Ascending aorta (tissue), 2 donors: ENCODE measurements around the gene TNIK. TPM values are rescaled to one million over a fixed set of nuclear protein-coding genes. Genes with fewer than 3 reads are reported as not detected.

Source experiments
- DNase-seq, 2 donors: peaks; one replicate each; pipeline ENCODE4 v3.0.0-alpha.2; 2019; ENCODE audit warnings: low spot score in 2 of 2
- H3K27ac ChIP-seq, 2 donors: fragments of 200-600 bp; sonication (generic); one replicate each; pipeline ENCODE4 v1.5.1; 2016 to 2017; ENCODE audit warnings: mild to moderate bottlenecking in 1 of 2
- H3K27me3 ChIP-seq: fragments of 200-600 bp; sonication (generic); one replicate; pipeline ENCODE4 v1.5.1; 2017
- H3K36me3 ChIP-seq, 2 donors: fragments of 200-600 bp; sonication (generic); one replicate each; pipeline ENCODE4 v1.5.1; 2016
- H3K4me1 ChIP-seq, 2 donors: fragments of 200-600 bp; sonication (generic); one replicate each; pipeline ENCODE4 v1.5.1; 2016 to 2017; ENCODE audit warnings: mild to moderate bottlenecking in 1 of 2
- H3K4me3 ChIP-seq, 2 donors: fragments of 200-600 bp; sonication (generic); one replicate each; pipeline ENCODE4 v1.5.1; 2016 to 2017; ENCODE audit warnings: mild to moderate bottlenecking in 1 of 2
- H3K9me3 ChIP-seq, 2 donors: fragments of 200-600 bp; sonication (generic); one replicate each; pipeline ENCODE4 v1.5.1; 2016
- intact Hi-C: fragments of 100-400 bp; cut with DNase I; formaldehyde crosslinking; loops from one replicate; pipeline ENCODE4 v1.15.1; 2023
- total RNA-seq: library from RNA; depleted of rRNA; stranded (reverse); fragments of >200 nt; gene quantifications from one replicate; pipeline ENCODE4 v1.1.0, GENCODE V29; 2016
- TF ChIP-seq, protein P1 (sequence below), 3 experiments: fragments of 200-600 bp in 2 of 3; fragments of 450-650 bp in 1 of 3; sonication (generic) in 2 of 3; IDR thresholded peaks; one replicate each; pipeline ENCODE4 v1.5.1; 2016 to 2019; ENCODE audit warnings: antibody characterized with exemption in 3 of 3, mild to moderate bottlenecking in 1 of 3, moderate library complexity in 1 of 3

Gene TNIK
- total RNA-seq, 1 donor from 2014 or later: 0.75 TPM

GRCh38 chr3:171150945-171151344 is 309.3 kb downstream of the TNIK start:
- no peaks in the 10 kb centered on the region for H3K36me3 ChIP-seq
- intact Hi-C loops: no loop called here
- no peaks in the 10 kb centered on the region for H3K9me3 ChIP-seq
- no peaks in the 10 kb centered on the region for H3K27me3 ChIP-seq
- TF ChIP-seq, protein P1, sequence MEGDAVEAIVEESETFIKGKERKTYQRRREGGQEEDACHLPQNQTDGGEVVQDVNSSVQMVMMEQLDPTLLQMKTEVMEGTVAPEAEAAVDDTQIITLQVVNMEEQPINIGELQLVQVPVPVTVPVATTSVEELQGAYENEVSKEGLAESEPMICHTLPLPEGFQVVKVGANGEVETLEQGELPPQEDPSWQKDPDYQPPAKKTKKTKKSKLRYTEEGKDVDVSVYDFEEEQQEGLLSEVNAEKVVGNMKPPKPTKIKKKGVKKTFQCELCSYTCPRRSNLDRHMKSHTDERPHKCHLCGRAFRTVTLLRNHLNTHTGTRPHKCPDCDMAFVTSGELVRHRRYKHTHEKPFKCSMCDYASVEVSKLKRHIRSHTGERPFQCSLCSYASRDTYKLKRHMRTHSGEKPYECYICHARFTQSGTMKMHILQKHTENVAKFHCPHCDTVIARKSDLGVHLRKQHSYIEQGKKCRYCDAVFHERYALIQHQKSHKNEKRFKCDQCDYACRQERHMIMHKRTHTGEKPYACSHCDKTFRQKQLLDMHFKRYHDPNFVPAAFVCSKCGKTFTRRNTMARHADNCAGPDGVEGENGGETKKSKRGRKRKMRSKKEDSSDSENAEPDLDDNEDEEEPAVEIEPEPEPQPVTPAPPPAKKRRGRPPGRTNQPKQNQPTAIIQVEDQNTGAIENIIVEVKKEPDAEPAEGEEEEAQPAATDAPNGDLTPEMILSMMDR (IDR thresholded peaks at IDR 0.05): no peak
- DNase-seq: no peak
- H3K4me3 ChIP-seq: no peak overlapping the region
- no peak overlapping the region for H3K27ac ChIP-seq
- no peaks in the 10 kb centered on the region for H3K4me1 ChIP-seq

DNA sequence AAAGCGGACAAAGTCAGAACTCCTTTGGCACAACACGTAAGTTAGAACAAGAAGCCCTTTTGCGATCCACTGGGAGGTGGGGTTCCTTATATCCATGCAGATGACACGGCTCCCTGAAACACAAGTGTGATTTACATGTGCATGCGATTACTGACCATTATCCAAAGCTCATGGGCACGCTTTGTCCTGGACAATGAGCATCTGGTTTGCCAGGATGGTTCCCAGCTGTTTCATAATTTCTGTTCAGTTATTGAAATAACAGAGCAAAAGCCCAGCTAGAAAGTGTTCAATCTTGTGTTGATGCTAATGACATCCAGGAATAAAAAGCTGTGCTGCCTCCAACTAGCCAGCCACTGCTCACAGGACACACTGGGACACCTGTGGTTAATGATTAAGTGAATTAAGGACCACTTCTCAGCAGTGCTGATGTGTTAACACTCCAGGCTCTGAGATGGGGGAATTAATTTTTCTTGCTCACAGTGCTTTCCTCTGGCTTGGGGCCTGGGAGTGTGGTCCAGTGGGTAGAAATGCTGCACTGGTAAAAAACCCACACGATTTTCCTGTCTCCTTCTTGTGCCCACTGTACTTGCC is 310.6 kb downstream of the TNIK start:
- Histone ChIP-seq H3K27me3 (no peaks in the 10 kb centered on the region), H3K4me1 (no peaks in the 10 kb centered on the region), H3K27ac (no peak overlapping the region), H3K36me3 (no peaks in the 10 kb centered on the region), H3K4me3 (no peak overlapping the region), H3K9me3 (no peaks in the 10 kb centered on the region)
- intact Hi-C loops: no loop called here
- TF ChIP-seq, protein P1 (IDR thresholded peaks at IDR 0.05): no peak
- no peak for DNase-seq

- intact Hi-C loops: no loop called here
Measured at GRCh38 chr3:171145798-171146197, 314.4 kb downstream of the TNIK start.

GRCh38 chr3:171142985-171143384 is 317.2 kb downstream of the TNIK start:
- Histone ChIP-seq H3K27ac (no peak overlapping the region), H3K36me3 (peaks cover 0 to 5% of the 10 kb centered on the region in 2 donors), H3K9me3 (no peaks in the 10 kb centered on the region), H3K4me1 (no peaks in the 10 kb centered on the region), H3K27me3 (no peaks in the 10 kb centered on the region), H3K4me3 (no peak overlapping the region)
- TF ChIP-seq, protein P1 (IDR thresholded peaks at IDR 0.05): no peak
- intact Hi-C loops: no loop called here
- no peak for DNase-seq

More at GRCh38 chr3:171145798-171146197, 314.4 kb downstream of the TNIK start:
- H3K27ac ChIP-seq: no peak overlapping the region
- H3K9me3 ChIP-seq: no peaks in the 10 kb centered on the region
- H3K27me3 ChIP-seq: no peaks in the 10 kb centered on the region
- DNase-seq: no peak
- no peak overlapping the region for H3K4me3 ChIP-seq
- no peaks in the 10 kb centered on the region for H3K4me1 ChIP-seq
- no peaks in the 10 kb centered on the region for H3K36me3 ChIP-seq
- TF ChIP-seq, protein P1 (IDR thresholded peaks at IDR 0.05): no peak

DNA sequence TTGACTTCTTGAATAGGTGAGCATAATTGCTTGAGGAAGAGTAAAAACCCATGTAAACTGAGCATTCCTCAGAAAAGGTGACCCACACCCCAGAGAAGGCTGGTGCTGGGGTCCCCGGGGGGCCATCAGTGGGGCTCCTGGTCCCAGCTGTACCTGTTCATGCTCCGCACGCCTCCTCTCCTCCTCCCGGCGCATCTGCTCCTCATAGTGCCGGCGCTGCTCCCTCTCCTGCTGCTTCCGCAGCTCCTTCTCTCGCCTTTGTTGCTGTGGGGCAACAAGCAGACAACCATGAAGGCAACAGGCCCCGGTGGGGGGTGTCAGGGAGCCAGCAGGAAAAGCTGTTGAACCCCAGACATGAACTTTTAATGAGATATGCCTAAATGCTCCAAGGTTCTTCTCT is 320.0 kb downstream of the TNIK start:
- no peaks in the 10 kb centered on the region for H3K27me3 ChIP-seq
- intact Hi-C loops: no loop called here
- peaks cover 0 to 5% of the 10 kb centered on the region in 2 donors for H3K36me3 ChIP-seq
- no peaks in the 10 kb centered on the region for H3K9me3 ChIP-seq
- H3K4me1 ChIP-seq: no peaks in the 10 kb centered on the region
- TF ChIP-seq, protein P1 (IDR thresholded peaks at IDR 0.05): no peak
- no peak overlapping the region for H3K27ac ChIP-seq
- no peak for DNase-seq
- H3K4me3 ChIP-seq: no peak overlapping the region

DNA sequence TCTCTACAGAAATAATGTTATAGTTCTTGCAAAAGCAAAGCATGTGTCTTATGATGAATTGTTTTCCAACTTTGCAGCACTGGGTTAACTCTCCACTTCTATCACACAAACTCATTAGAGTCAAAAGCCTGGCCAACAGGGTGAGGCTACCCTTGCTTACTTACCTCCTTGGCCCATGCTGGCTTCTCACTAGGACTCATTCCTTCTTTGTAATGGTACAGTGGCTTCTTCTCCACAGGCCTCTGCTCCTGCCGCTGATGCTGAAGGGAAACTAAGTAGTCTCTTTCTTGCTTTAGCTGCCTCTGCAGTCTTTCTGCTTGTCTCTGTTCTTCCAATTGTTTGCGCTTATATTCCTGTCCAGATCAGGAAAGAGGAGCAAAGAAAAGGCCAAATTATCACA is 322.2 kb downstream of the TNIK start:
- no peak for DNase-seq
- H3K4me3 ChIP-seq: no peak overlapping the region
- intact Hi-C loops: no loop called here
- H3K4me1 ChIP-seq: no peaks in the 10 kb centered on the region
- H3K36me3 ChIP-seq: peaks cover 0 to 5% of the 10 kb centered on the region in 2 donors
- TF ChIP-seq, protein P1 (IDR thresholded peaks at IDR 0.05): no peak
- no peak overlapping the region for H3K27ac ChIP-seq
- H3K9me3 ChIP-seq: no peaks in the 10 kb centered on the region
- H3K27me3 ChIP-seq: no peaks in the 10 kb centered on the region
